Daoy (cell line): Measurements from ENCODE around the gene TSFM. TPM values are rescaled to one million over a fixed set of nuclear protein-coding genes. Genes with fewer than 3 reads are reported as not detected.

ENCODE experiments used
- total RNA-seq: library from RNA; depleted of rRNA; stranded (reverse); fragments of >200 nt; shearing (Covaris generic); gene quantifications from 2 replicates; pipeline ENCODE4 v1.2.3, GENCODE V29; 2014; rRNA removed

The TSFM gene
- total RNA-seq, 1 experiment from 2014 or later = 38.2 TPM

Other genes starting within 250 kb of the TSFM start
- gene DCTN2, start 235.6 kb upstream of the TSFM start, total RNA-seq = 108 and 118 TPM in 2 replicates
- 0.69 and 1.0 TPM in 2 replicates for gene KIF5A, start 232.7 kb upstream of the TSFM start, total RNA-seq
- 35.2 and 44.9 TPM in 2 replicates for gene PIP4K2C, start 191.6 kb upstream of the TSFM start, total RNA-seq
- gene DTX3, start 178.0 kb upstream of the TSFM start, total RNA-seq = 12.3 and 12.7 TPM in 2 replicates
- 0.95 and 5.6 TPM in 2 replicates for gene ARHGEF25, start 171.4 kb upstream of the TSFM start, total RNA-seq
- 36.5 and 60.9 TPM in 2 replicates for gene B4GALNT1, start 149.6 kb upstream of the TSFM start, total RNA-seq
- 262 and 383 TPM in 2 replicates for gene OS9, start 88.7 kb upstream of the TSFM start, total RNA-seq
- 0.03 and 0.29 TPM in 2 replicates for gene AGAP2, start 44.0 kb upstream of the TSFM start, total RNA-seq
- 7.9 and 13.5 TPM in 2 replicates for gene TSPAN31, start 37.7 kb upstream of the TSFM start, total RNA-seq
- gene CDK4, start 30.5 kb upstream of the TSFM start, total RNA-seq = 317 and 359 TPM in 2 replicates
- 5.5 and 6.5 TPM in 2 replicates for gene MARCHF9, start 27.7 kb upstream of the TSFM start, total RNA-seq
- gene CYP27B1, start 15.7 kb upstream of the TSFM start, total RNA-seq = 2.2 and 2.6 TPM in 2 replicates
- gene METTL1, start 10.7 kb upstream of the TSFM start, total RNA-seq = 21.0 and 37.5 TPM in 2 replicates
- 1.9 and 2.6 TPM in 2 replicates for gene EEF1AKMT3, start 10.2 kb upstream of the TSFM start, total RNA-seq
- gene AVIL, start 35.9 kb downstream of the TSFM start, total RNA-seq = not detected in 2 replicates
- gene CTDSP2, start 63.9 kb downstream of the TSFM start, total RNA-seq = 26.3 and 28.2 TPM in 2 replicates
- gene ATP23, start 158.8 kb downstream of the TSFM start, total RNA-seq = 13.2 and 15.3 TPM in 2 replicates